HTR-8/SVneo (cell line): Measurements from ENCODE around the gene SAAL1.
A peak's percentile ranks its signal among the peaks of the same experiment; 100 is the strongest.
"Not testable (repeated sequence)": the region's sequence is repeated elsewhere in the genome, so short reads cannot be mapped to it uniquely, and the experiment has no call there.

ENCODE experiments used
- DNase-seq: peaks from one replicate; pipeline ENCODE4 v3.0.0; 2011; ENCODE audit warnings: low spot score, mixed read lengths; ENCODE audit not compliant: insufficient read length
- FAIRE-seq: peaks from 2 replicates; lab custom pipeline; 2011; peaks lifted over from hg19 to GRCh38; lab: Jason Lieb, UNC

Gene SAAL1, protein sequence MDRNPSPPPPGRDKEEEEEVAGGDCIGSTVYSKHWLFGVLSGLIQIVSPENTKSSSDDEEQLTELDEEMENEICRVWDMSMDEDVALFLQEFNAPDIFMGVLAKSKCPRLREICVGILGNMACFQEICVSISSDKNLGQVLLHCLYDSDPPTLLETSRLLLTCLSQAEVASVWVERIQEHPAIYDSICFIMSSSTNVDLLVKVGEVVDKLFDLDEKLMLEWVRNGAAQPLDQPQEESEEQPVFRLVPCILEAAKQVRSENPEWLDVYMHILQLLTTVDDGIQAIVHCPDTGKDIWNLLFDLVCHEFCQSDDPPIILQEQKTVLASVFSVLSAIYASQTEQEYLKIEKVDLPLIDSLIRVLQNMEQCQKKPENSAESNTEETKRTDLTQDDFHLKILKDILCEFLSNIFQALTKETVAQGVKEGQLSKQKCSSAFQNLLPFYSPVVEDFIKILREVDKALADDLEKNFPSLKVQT

DNA sequence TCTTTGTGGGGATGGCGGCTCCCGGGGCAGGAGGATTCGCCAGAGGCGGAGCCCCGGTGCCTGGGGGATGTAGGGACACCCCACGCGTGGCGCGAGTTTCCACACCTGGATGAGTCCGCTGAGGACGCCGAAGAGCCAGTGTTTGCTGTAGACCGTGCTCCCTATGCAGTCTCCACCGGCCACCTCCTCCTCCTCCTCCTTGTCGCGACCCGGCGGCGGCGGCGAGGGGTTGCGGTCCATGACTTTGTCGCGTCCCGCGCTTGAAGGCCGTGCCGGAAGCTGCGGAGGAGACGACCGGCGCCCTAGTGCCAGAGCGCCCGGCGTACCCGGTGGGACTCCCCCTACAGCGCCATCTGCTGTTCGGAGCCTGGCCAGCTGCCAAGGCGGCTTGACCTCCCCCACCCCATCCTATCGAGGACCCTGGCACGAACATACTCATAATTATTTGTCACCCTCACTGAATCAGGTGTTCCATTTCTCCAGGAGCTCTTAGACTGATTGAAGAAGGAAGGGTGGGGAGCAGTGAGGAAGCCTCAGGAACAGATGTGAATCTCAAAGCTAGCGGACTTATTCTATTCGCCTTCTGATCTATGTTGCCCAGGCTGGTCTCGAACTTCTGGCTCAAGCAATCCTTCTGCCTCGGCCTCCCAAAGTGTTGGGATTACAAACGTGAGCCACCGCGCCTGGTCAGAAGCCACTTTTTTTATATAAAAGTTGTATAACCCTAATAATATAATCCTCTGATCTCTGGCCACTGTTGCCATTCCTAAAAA, at the start of gene SAAL1:
Gene SAAL1 (minus strand): TSS at position 281 of the 773 bp plus-strand sequence. CDS start 41 bp downstream, at position 240.
- FAIRE-seq, result peak; percentile 62
- peak; percentile 89 for DNase-seq

DNA sequence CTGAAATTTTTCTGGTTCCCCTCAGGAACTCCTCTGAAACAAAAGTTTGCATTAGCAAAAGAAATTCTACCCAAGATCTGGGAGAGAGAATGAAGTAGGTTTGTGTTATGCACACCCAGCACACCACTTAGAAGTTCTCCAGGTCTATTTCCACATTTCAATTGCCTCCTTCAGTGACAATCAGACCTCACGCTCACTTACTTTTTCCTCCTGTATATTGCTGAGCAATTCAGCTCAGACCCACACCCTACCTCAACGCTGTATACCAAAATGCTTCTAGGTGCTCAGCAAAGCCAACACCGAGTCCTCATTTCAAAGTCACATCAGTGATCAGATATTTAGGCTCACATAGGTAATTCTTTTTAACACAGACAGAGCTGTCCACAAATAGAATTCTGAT, 45.7 kb upstream of the SAAL1 start:
- no peak for FAIRE-seq
- DNase-seq, result no peak

DNA sequence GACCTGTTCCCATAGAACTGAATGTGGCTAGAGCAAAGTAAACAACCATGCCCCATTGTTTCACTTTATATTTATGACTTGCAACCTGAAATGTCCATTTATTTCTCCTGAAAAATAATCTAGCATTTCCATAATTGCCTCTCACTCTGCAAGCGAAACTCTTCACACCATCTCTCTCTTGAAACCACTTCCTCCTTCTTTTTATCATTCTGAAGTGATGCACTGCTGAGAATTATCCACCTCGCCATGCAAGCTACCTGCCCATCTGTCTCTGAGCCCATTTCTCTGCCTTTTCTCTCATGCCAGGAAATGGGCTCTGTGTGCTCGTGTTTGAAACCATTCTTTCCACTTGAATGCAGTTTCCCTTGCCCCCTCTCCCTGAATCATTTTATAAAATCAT, 40.0 kb upstream of the SAAL1 start:
- DNase-seq, result no peak
- FAIRE-seq, result no peak

DNA sequence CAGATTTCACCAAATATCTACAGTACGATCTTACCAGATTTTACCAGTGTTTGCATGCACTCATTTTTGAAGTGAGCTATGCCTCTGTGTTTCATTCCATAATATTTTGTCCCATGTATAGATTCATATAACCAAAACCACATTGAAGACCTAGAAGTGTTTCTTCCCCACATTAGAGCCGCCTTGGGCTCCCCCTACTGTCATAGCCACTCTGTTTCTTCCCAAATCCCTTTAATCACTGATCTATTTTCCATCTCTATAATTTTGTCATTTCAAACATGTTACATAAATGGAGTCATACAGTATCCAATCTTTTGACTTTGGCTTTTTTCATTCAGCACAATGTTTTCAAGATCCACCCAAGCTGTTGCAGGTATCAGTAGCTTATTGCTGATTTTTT, 39.1 kb upstream of the SAAL1 start:
- no peak for FAIRE-seq
- DNase-seq, result no peak

DNA sequence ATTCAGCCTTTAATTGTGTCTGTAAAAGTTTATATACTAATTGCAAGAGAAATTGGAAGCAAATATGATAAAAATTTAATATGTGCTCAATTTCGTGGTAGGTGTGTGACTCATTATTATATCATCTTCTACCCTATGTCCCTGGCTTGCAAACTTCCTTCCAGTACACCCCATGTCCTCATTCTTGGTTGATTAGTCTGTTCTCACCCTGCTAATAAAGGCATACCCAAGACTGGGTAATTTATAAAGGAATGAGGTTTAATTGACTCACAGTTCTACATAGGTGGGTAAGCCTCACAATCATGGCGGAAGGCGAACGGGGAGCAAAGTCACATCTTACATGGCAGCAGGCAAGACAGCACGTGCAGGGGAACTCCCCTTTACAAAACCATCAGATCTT, 38.4 kb upstream of the SAAL1 start:
- DNase-seq (no peak), FAIRE-seq (no peak)

DNA sequence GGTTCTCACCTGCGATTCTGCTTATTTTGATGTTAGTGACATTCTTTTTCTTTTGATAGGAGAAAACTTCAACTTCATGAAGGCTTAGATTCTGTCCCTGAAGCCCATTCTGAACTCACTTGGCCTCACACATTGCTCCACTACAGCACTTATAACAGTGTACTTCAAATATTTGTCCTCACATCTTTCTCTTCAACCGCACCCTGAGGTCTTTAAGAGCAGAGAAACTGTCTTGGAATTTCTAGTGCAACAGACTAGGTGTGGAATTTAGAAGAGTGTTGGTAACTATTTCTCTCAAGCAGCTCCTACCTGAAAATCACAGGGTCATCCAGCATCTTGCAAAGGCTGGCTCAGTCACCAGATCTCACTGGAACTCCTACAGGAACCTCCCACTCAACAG, 34.3 kb upstream of the SAAL1 start:
- FAIRE-seq (no peak), DNase-seq (no peak)

DNA sequence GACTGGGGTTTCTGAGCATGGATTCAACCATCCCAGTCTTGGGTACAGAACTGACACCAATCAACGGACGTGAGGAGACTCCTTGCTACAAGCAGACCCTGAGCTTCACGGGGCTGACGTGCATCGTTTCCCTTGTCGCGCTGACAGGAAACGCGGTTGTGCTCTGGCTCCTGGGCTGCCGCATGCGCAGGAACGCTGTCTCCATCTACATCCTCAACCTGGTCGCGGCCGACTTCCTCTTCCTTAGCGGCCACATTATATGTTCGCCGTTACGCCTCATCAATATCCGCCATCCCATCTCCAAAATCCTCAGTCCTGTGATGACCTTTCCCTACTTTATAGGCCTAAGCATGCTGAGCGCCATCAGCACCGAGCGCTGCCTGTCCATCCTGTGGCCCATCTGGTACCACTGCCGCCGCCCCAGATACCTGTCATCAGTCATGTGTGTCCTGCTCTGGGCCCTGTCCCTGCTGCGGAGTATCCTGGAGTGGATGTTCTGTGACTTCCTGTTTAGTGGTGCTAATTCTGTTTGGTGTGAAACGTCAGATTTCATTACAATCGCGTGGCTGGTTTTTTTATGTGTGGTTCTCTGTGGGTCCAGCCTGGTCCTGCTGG, 31.4 kb upstream of the SAAL1 start:
- FAIRE-seq (peak; percentile 60), DNase-seq (no peak)

DNA sequence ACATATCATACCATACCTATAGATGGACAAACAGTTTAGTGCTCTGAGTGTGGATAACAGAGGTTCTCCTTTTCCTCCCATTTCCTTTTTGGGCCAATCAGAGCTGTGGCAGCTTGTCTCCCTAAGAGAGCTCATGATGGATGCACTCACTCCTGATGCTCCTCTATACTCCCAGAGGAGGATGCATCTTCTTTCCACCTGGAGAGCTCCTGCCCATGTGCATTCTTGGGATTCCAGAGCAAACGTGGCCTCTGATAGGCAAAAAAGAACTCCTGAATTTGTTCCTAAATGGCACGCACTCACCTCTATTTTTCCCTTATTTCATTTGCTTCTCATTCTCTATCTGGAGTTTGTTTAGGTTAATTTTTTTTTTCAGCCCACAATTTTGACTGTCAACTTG, 29.4 kb upstream of the SAAL1 start:
- DNase-seq, result no peak
- FAIRE-seq, result no peak

DNA sequence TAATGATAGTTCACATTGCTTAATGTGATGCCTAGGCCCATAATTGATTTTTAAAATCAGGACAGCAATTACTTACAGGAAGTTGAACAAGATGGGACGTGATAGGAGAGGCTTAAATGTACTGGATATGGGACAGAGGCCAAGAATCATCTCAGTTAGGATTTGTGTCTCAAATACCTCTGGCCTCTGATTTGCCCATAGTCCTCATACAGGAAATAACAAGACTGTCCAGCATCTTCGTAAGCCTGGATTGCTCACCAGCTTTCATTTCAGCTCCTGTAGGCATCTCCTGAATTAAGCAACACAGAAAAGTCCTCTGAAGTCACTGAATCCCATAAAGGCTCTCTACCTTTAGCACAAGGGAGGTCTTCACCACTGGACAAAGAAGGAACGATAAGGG, 26.5 kb upstream of the SAAL1 start, which contains the start of gene MRGPRX3:
Gene MRGPRX3 (plus strand): TSS at position 231 of the 400 bp plus-strand sequence. CDS start 4,632 bp downstream, outside the sequence.
- no peak for FAIRE-seq
- DNase-seq, result no peak

DNA sequence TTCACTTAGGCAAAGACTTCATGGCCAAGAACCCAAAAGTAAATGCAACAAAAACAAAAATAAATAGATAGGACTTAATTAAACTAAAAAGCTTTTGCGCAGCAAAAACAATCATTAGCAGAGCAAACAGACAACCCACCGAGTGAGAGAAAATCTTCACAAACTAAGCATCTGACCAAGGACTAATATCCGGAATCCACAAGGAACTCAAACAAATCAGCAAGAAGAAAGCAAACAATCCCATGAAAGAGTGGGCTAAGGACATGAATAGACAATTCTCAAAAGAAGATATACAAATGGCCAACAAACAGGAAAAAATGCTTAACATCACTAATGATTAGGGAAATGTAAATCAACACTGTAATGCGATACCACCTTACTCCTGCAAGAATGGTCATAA, 25.2 kb upstream of the SAAL1 start:
- not testable (repeated sequence) for DNase-seq, FAIRE-seq

DNA sequence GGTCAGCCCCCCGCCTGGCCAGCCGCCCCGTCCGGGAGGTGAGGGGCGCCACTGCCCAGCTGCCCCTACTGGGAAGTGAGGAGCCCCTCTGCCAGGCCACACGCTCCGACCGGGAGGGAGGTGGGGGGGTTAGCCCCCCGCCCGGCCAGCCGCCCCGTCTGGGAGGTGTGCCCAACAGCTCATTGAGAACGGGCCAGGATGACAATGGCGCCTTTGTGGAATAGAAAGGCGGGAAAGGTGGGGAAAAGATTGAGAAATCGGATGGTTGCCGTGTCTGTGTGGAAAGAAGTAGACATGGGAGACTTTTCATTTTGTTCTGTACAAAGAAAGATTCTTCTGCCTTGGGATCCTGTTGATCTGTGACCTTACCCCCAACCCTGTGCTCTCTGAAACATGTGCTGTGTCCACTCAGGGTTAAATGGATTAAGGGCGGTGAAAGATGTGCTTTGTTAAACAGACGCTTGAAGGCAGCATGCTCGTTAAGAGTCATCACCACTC, 15.5 kb upstream of the SAAL1 start:
- FAIRE-seq, DNase-seq: not testable (repeated sequence)

DNA sequence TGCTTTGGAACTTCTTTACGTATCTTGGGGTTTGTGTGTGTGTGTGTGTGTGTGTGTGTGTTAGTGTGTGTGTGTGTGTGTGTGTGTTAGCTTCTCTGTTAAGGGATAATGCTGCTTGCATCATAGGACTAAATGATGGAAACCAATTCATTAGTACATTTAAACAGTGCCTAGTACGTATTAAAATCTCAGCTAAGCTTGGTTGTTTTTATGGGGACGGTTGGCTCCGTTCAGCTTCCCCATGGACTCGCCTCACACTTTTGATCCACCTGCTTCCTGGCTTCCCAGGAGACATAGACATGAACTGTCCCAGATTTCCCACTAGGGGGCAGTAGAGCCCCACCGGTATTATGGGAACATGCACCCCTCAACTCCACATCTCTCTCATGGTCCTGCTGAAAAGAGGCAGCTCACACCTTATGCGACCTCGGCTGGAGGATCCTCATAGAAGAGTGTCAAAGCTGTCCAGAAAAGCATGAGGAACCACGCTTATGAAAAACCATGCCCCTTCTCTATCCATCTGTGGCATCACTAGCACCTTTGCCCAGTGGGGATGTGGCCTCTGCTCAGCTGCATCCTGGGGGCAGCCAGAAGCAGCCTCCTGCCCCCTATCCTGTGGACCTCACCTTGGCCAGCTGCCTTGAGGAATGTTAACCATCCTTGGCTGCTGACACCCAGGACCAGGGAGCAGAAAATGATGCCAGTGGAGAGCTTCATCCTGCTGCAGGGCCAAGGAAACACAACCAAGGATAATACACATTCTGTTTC, 9.7 kb upstream of the SAAL1 start:
- DNase-seq (peak; percentile 77), FAIRE-seq (no peak)

DNA sequence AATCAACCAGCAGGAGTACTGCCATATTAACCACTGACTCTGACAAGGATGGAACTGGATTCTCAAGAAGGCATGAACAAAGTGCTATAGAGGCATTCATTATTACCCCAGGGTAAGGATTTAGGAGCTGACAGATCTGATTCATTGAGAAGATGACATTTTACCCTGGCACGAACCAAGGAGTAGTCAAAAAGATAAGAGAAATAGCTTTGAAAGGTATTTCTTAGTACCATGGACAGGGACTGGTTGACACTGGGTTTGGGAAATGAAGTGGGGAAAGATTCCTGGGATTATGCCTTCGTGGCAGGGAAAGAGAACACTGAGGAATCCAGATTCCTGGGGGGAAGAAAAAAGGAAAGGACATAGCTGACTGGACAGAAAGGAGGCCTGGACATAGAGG, 5.1 kb upstream of the SAAL1 start:
- DNase-seq, result no peak
- FAIRE-seq, result no peak

DNA sequence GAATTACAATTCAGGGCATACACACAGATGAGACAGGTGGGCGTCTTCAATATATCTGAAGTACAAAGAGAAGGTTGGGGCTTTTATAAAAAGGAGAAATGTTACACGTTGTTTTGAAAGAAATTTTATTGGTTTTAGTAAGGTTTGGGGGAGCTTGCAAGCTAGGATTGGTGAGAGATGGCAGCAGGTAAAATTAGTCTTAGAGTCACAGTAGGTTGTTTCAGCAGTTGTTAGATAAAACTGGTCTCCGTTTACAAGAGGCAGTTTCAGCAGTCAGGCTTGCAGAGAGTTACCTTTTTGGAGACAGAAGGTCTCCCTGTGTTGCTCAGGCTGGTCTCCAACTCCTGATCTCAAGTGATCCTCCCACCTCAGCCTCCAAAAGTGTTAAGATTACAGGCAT, 2.4 kb upstream of the SAAL1 start:
- FAIRE-seq (no peak), DNase-seq (no peak)

DNA sequence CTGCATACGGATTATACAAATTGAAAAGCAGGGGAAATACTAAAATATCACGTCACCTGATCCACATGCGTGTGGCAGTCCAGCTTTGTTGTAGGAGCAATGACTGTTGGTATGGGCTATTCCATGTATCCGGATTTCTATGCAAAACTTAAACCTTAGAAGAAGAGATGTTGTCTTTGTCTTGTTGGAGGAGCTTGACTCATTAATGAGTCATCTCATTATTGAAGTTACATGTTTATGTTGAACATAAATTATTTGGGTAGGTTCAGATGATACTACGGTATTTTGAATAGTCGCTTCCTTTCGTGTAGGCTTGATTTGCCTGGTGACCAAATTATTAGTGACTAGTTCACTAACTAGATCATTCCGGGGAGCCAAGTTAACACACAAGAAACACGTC, 806 bp upstream of the SAAL1 start:
- FAIRE-seq (no peak), DNase-seq (no peak)

DNA sequence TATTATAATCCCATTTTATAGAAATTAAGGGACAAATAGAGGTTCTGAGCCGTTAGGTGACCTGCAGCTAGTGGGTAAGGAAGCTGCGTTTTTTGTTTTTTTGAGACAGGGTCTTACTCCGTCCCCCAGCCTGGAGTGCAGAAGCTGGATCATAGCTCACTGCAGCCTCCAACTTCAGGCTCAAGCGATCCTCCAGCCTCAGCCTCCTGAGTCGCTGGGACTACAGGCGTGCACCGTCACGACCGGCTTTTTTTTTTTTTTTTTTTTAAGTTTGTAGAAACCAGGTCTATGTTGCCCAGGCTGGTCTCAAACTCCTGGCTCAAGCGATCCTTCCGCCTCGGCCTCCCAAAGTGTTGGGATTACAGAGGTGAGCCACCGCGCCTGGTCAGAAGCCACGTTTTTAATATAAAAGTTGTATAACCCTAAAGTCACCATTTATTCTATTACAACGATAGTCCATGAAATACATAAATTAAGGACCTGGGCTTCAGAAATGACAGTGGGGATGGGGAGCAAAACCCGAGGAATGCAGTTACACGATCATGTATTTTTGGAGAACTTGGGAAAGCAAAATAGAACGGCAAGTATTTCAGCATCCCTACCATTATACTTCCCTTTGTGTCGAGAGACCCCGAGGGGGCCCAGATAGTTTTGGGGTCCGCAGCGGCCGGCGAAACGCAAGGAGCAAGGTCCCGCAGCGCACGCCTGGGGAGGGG, 638 bp downstream of the SAAL1 start:
- DNase-seq, result no peak
- FAIRE-seq, result no peak

DNA sequence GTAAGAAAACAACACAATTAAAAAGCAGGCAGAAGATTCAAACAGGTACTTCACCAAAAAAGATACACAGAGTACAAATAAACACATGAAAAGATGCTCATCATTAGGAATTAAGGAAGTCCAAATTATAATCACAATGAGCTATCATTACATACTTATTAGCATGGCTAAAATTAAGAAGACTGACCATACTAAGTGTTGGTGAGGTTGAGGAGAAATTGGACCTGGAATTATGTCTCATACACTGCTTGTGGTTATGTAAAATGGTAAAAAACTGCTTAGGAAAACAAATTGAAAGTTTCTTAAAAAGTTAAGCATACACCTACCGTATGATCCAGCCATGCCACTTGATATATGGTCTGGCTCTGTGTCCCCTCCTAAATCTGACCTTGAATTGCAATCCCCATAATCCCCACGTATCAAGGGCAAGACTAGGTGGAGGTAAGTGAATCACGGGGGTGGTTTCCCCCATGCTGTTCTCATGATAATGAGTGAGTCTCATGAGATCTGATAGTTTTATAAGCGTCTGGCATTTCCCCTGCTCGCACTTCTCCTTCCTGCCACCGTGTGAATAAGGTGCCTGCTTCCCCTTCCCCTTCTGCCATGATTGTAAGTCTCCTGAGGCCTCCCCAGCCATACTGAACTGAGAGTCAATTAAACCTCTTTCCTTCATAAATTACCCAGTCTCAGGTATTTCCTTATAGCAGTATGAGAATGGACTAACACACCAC, 4.8 kb downstream of the SAAL1 start:
- DNase-seq (no peak), FAIRE-seq (no peak)

DNA sequence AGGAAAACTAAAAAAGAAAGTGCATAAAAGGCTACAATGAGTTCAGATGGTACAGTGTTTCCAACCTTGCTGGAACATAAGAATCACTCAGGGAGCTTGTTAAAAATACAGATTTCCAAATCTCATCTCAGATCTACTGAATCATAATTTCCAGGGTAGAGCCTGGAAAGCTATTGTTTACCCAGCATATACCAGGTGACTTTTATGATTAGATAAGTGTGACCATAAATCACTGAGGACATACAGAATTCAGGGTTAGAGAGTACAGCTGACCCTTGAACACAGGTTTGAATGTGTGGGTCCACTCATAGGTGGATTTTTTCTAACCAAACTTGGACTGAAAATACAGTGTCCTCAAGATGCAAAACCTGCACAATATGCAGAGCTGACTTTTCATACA, 11.9 kb downstream of the SAAL1 start:
- FAIRE-seq, result no peak
- DNase-seq, result no peak

DNA sequence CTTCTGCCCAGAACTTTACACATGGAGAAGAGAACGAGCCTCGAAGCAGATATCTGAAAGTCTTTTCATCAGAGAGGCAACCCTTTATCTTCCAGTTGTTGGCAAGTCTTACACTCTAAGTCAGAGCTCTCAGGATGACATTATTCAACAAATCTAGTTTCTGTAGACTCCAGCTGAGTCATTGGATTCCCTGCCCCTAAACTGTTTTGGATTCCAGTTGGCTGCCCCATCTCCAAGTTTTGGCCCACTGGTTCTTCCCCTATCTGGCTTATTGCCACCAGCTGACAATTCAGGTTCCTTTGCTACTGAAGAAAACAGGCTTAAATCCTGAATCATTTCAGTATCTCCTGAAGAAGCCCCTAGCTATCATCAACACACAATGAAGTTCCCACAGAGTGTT, 14.2 kb downstream of the SAAL1 start:
- DNase-seq, result no peak
- no peak for FAIRE-seq
